Astrocyte (in vitro differentiated cells and primary cell): ENCODE measurements around the gene PFKFB4. TPM values are rescaled to one million over a fixed set of nuclear protein-coding genes. Genes with fewer than 3 reads are reported as not detected.
"Not testable (repeated sequence)": the region's sequence is repeated elsewhere in the genome, so short reads cannot be mapped to it uniquely, and the experiment has no call there.

ENCODE experiments used
- DNase-seq: peaks from one replicate; pipeline ENCODE4 v3.0.0-alpha.2; 2010; ENCODE audit warnings: low read depth
- FAIRE-seq: peaks from 2 replicates; lab custom pipeline; 2011; peaks lifted over from hg19 to GRCh38; lab: Jason Lieb, UNC
- H2AFZ ChIP-seq: 2 replicates; pipeline ENCODE4 v1.6.0; 2012; ENCODE audit warnings: low read depth, low read length, inconsistent platforms
- H3K27ac ChIP-seq: 2 replicates; pipeline ENCODE4 v1.5.1; 2011; ENCODE audit warnings: low read depth, low read length, inconsistent platforms
- H3K27me3 ChIP-seq: 2 replicates; pipeline ENCODE4 v1.6.0; 2011; ENCODE audit warnings: low read length, inconsistent platforms; ENCODE audit not compliant: insufficient read depth
- H3K36me3 ChIP-seq: 2 replicates; pipeline ENCODE4 v1.5.1; 2011; ENCODE audit warnings: low read length, inconsistent platforms; ENCODE audit not compliant: insufficient read depth
- H3K4me1 ChIP-seq: 2 replicates; pipeline ENCODE4 v1.5.1; 2011; ENCODE audit warnings: low read length, inconsistent platforms; ENCODE audit not compliant: insufficient read depth
- H3K4me2 ChIP-seq: 2 replicates; pipeline ENCODE4 v1.6.0; 2012; ENCODE audit warnings: low read length, inconsistent platforms
- H3K4me3 ChIP-seq: 2 replicates; pipeline ENCODE4 v1.5.1; 2011; ENCODE audit warnings: low read depth, mild to moderate bottlenecking, low read length, inconsistent platforms; ENCODE audit not compliant: insufficient read depth
- H3K79me2 ChIP-seq: 2 replicates; pipeline ENCODE4 v1.6.0; 2012; ENCODE audit warnings: mild to moderate bottlenecking, low read length, inconsistent platforms; ENCODE audit not compliant: insufficient read depth
- H3K9ac ChIP-seq: 2 replicates; pipeline ENCODE4 v1.6.0; 2012; ENCODE audit warnings: mild to moderate bottlenecking, low read length, inconsistent platforms
- H3K9me3 ChIP-seq: 2 replicates; pipeline ENCODE4 v1.5.1; 2012; ENCODE audit warnings: low read depth, mild to moderate bottlenecking, low read length, inconsistent platforms; ENCODE audit not compliant: insufficient read depth
- H4K20me1 ChIP-seq: 2 replicates; pipeline ENCODE4 v1.6.0; 2012; ENCODE audit warnings: low read length, inconsistent platforms; ENCODE audit not compliant: insufficient read depth
- H3K27ac Mint-ChIP-seq: one replicate; pipeline ENCODE4 v1.8.0; 2021; ENCODE audit warnings: mild to moderate bottlenecking, mixed read lengths; ENCODE audit not compliant: unreplicated experiment
- H3K27me3 Mint-ChIP-seq: one replicate; pipeline ENCODE4 v1.8.0; 2021; ENCODE audit warnings: low read depth, mixed read lengths; ENCODE audit not compliant: unreplicated experiment
- H3K36me3 Mint-ChIP-seq: one replicate; pipeline ENCODE4 v1.8.0; 2021; ENCODE audit warnings: low read depth, mixed read lengths; ENCODE audit not compliant: unreplicated experiment
- H3K4me1 Mint-ChIP-seq: one replicate; pipeline ENCODE4 v1.8.0; 2021; ENCODE audit warnings: low read depth, mixed read lengths; ENCODE audit not compliant: unreplicated experiment
- H3K4me3 Mint-ChIP-seq: one replicate; pipeline ENCODE4 v1.8.0; 2021; ENCODE audit warnings: mild to moderate bottlenecking, moderate library complexity, mixed read lengths; ENCODE audit not compliant: unreplicated experiment
- H3K9me3 Mint-ChIP-seq: one replicate; pipeline ENCODE4 v1.8.0; 2021; ENCODE audit warnings: mild to moderate bottlenecking, mixed read lengths; ENCODE audit not compliant: unreplicated experiment
- EZH2 ChIP-seq: IDR thresholded peaks from 2 replicates; pipeline ENCODE4 v1.6.1; 2012; ENCODE audit warnings: mild to moderate bottlenecking, low read length, inconsistent platforms; ENCODE audit not compliant: insufficient read depth
- total RNA-seq: library from RNA; stranded (reverse); gene quantifications from 2 replicates; pipeline ENCODE4 v1.2.1, GENCODE V29; 2021
- TF ChIP-seq, protein P1 (sequence below): IDR thresholded peaks from 2 replicates; pipeline ENCODE4 v1.5.1; 2011; ENCODE audit warnings: low read depth, mild to moderate bottlenecking, inconsistent platforms, low read length, moderate library complexity; ENCODE audit not compliant: insufficient read depth

PFKFB4 gene
- total RNA-seq, 1 donor from 2014 or later = 27.8 TPM

DNA sequence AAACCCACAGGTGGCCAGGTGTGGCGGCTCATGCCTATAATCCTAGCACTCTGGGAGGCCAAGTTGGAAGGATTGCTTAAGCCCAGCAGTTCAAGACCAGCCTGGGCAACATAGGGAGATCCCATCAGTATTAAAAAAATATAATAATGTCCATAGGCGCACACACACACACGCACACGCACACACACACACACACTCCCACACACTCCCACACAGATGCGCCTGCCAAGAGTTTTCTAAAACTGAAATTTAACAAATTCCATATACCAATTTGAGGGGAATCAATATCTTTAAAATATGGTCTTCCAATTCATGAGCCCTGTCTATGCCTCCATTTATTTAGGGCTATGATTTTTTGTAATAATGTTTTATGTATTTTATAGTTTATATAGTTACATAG lies 69.7 kb downstream of the PFKFB4 start:
- H3K4me1 Mint-ChIP-seq = no peaks in the 10 kb centered on the region

DNA sequence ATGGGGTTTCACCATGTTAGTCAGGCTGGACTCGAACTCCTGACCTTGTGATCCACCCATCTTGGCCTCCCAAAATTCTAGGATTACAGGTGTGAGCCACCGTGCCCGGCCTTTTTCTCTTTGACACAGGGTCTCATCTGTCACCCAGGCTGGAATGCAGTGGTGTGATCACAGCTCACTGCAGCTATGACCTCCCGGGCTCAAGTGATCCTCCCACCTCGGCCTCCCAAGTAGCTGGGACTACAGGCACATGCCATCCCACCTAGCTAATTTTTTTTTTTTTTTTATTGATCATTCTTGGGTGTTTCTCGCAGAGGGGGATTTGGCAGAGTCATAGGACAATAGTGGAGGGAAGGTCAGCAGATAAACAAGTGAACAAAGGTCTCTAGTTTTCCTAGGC lies 73.8 kb downstream of the PFKFB4 start:
- H3K27ac ChIP-seq, DNase-seq, H3K27me3 ChIP-seq, H3K4me2 ChIP-seq, H3K9me3 Mint-ChIP-seq, FAIRE-seq, H3K4me3 Mint-ChIP-seq, H3K9me3 ChIP-seq, H4K20me1 ChIP-seq, H3K27ac Mint-ChIP-seq, H3K4me1 ChIP-seq, H3K36me3 ChIP-seq, H3K4me3 ChIP-seq, H3K36me3 Mint-ChIP-seq, H3K79me2 ChIP-seq, H3K4me1 Mint-ChIP-seq, H2AFZ ChIP-seq, H3K27me3 Mint-ChIP-seq, H3K9ac ChIP-seq: not testable (repeated sequence)

More for the DNA sequence above, 69.7 kb downstream of the PFKFB4 start:
- no peaks in the 10 kb centered on the region for H3K9me3 ChIP-seq
- H3K79me2 ChIP-seq = no peaks in the 10 kb centered on the region
- H3K27me3 ChIP-seq = no peaks in the 10 kb centered on the region
- no peak for TF ChIP-seq EZH2
- TF ChIP-seq, protein P1, sequence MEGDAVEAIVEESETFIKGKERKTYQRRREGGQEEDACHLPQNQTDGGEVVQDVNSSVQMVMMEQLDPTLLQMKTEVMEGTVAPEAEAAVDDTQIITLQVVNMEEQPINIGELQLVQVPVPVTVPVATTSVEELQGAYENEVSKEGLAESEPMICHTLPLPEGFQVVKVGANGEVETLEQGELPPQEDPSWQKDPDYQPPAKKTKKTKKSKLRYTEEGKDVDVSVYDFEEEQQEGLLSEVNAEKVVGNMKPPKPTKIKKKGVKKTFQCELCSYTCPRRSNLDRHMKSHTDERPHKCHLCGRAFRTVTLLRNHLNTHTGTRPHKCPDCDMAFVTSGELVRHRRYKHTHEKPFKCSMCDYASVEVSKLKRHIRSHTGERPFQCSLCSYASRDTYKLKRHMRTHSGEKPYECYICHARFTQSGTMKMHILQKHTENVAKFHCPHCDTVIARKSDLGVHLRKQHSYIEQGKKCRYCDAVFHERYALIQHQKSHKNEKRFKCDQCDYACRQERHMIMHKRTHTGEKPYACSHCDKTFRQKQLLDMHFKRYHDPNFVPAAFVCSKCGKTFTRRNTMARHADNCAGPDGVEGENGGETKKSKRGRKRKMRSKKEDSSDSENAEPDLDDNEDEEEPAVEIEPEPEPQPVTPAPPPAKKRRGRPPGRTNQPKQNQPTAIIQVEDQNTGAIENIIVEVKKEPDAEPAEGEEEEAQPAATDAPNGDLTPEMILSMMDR = no peak
- no peak overlapping the region for H3K4me3 Mint-ChIP-seq
- no peak overlapping the region for H2AFZ ChIP-seq
- H3K27ac ChIP-seq = no peak overlapping the region
- H3K4me3 ChIP-seq = no peak overlapping the region
- no peaks in the 10 kb centered on the region for H4K20me1 ChIP-seq
- DNase-seq (no peak), FAIRE-seq (no peak)
- no peak overlapping the region for H3K9ac ChIP-seq
- no peak overlapping the region for H3K4me2 ChIP-seq
- H3K9me3 Mint-ChIP-seq = no peaks in the 10 kb centered on the region
- H3K4me1 ChIP-seq = no peaks in the 10 kb centered on the region
- no peaks in the 10 kb centered on the region for H3K27me3 Mint-ChIP-seq
- peaks cover 3% of the 10 kb centered on the region for H3K36me3 Mint-ChIP-seq
- H3K27ac Mint-ChIP-seq = no peak overlapping the region
- peaks cover 6% of the 10 kb centered on the region for H3K36me3 ChIP-seq

DNA sequence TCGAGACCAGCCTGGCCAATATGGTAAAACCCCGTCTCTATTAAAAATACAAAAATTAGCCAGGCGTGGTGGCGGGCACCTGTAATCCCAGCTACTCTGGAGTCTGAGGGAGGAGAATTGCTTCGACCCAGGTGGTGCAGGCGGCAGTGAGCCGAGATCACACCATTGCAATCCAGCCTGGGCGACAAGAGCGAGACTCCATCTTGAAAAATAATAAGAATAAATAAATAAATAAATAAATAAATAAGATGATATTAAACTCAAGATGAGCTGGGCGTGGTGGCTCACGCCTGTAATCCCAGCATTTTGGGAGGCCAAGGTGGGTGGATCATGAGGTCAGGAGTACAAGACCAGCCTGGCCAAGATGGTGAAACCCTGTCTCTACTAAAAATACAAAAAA lies 75.7 kb downstream of the PFKFB4 start:
- DNase-seq, H2AFZ ChIP-seq, H3K36me3 Mint-ChIP-seq, H3K9me3 Mint-ChIP-seq, H3K9me3 ChIP-seq, H3K4me3 Mint-ChIP-seq, H3K79me2 ChIP-seq, H3K27me3 Mint-ChIP-seq, H3K4me1 ChIP-seq, H3K36me3 ChIP-seq, H3K27ac Mint-ChIP-seq, H3K4me2 ChIP-seq, H3K4me1 Mint-ChIP-seq, H3K27me3 ChIP-seq, H3K9ac ChIP-seq, H3K27ac ChIP-seq, H3K4me3 ChIP-seq, FAIRE-seq, H4K20me1 ChIP-seq: not testable (repeated sequence)
